Activated naive CD4-positive, alpha-beta T cell treated with anti-CD3 and anti-CD28 coated beads, Interleukin-2, amount 10 ng/mL, durations not matched to agents 7 days and 5 days (primary cell): ENCODE results near the gene APLP2.
"Not testable (repeated sequence)": the region's sequence is repeated elsewhere in the genome, so short reads cannot be mapped to it uniquely, and the experiment has no call there.

Source experiments
- CTCF ChIA-PET: fragments of 350-600 bp; sonication (Branson Sonifier 250); formaldehyde crosslinking; loops from one replicate; lab custom pipeline; 2021; ENCODE audit warnings: antibody characterized with exemption; lab: Charles Lee
- DNase-seq: peaks from one replicate; pipeline ENCODE4 v3.0.0-alpha.2; 2020
- H3K27ac Mint-ChIP-seq: one replicate; pipeline ENCODE4 v1.8.0; 2021; ENCODE audit warnings: mild to moderate bottlenecking, moderate library complexity, mixed read lengths
- H3K27me3 Mint-ChIP-seq: one replicate; pipeline ENCODE4 v1.8.0; 2021; ENCODE audit warnings: mild to moderate bottlenecking, mixed read lengths
- H3K36me3 Mint-ChIP-seq: one replicate; pipeline ENCODE4 v1.8.0; 2021; ENCODE audit warnings: mixed read lengths
- H3K4me1 Mint-ChIP-seq: one replicate; pipeline ENCODE4 v1.8.0; 2021; ENCODE audit warnings: mixed read lengths
- H3K4me3 Mint-ChIP-seq: one replicate; pipeline ENCODE4 v1.8.0; 2021; ENCODE audit warnings: mild to moderate bottlenecking, moderate library complexity, mixed read lengths
- H3K9me3 Mint-ChIP-seq: one replicate; pipeline ENCODE4 v1.8.0; 2021; ENCODE audit warnings: mixed read lengths

Gene APLP2

DNA sequence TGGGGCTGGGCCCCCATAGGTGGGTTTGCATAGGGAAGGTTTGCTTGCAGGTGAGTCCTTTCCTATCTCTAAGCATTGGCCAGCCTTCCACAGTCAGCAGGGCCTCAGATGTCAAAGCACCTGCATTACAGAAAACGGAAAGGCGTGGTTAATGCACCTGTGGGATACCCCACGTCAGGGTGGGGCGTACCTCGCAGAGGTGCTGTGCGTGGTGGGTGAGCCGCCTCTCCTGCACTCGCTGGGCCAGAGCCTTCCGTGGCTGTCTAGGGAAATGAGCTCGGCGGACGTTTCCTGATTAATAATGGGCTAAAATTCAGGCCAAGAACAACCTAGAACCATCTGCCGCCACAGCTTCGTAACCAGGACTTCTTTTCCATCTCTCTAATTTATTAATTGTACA is 122.2 kb downstream of the APLP2 start:
- Mint-ChIP-seq H3K36me3 (no peaks in the 10 kb centered on the region), H3K27me3 (no peaks in the 10 kb centered on the region), H3K9me3 (no peaks in the 10 kb centered on the region), H3K4me3 (no peak overlapping the region), H3K27ac (no peak overlapping the region), H3K4me1 (no peaks in the 10 kb centered on the region)
- CTCF ChIA-PET = no interaction called here
- DNase-seq = no peak

DNA sequence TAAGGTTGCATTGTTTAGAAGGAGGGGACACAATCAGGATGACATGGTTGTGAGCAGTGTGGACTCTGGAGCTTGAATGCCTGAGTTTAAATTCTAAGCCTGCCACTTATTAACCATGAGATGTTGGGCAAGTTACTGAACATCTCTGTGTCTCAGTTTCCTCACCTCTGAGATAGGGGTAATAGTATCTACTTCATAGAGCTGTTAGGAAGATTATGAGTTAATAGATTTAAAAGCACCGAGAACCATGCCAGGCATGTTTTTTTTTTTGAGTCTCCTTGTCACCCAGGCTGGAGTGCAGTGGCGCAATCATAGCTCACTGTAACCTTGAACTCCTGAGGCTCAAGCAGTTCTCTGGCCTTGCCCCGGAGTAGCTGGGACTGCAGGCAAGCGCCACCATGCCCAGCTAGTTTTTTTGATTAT is 123.2 kb downstream of the APLP2 start:
- H3K4me1 Mint-ChIP-seq = no peaks in the 10 kb centered on the region
- no peaks in the 10 kb centered on the region for H3K9me3 Mint-ChIP-seq
- CTCF ChIA-PET = no interaction called here
- no peak overlapping the region for H3K27ac Mint-ChIP-seq
- no peak for DNase-seq
- H3K4me3 Mint-ChIP-seq = no peak overlapping the region
- no peaks in the 10 kb centered on the region for H3K27me3 Mint-ChIP-seq
- H3K36me3 Mint-ChIP-seq = no peaks in the 10 kb centered on the region

DNA sequence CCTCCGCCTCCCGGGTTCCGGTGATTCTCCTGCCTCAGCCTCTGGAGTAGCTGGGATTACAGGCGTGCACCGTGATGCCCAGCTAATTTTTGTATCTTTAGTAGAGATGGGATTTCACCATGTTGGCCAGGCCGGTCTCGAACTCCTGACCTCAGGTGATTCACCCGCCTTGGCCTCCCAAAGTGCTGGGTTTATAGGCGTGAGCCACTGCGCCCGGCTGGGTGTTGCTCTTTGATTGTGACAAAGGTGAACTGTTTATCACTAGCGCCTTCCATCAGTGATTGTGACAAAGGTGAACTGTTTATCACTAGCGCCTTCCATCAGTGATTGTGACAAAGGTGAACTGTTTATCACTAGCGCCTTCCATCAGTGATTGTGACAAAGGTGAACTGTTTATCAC is 123.9 kb downstream of the APLP2 start:
- H3K27ac Mint-ChIP-seq, CTCF ChIA-PET: not testable (repeated sequence)

More for the DNA sequence above, 123.9 kb downstream of the APLP2 start:
- not testable (repeated sequence) for DNase-seq, H3K27me3 Mint-ChIP-seq, H3K36me3 Mint-ChIP-seq, H3K4me1 Mint-ChIP-seq, H3K9me3 Mint-ChIP-seq, H3K4me3 Mint-ChIP-seq
